ENCODE results near the gene APPL2. TPM values are rescaled to one million over a fixed set of nuclear protein-coding genes. Genes with fewer than 3 reads are reported as not detected.

APPL2 gene
- total RNA-seq, 4 donors from 2014 or later: 48.6 to 97.9 (median 79.5) TPM

DNA sequence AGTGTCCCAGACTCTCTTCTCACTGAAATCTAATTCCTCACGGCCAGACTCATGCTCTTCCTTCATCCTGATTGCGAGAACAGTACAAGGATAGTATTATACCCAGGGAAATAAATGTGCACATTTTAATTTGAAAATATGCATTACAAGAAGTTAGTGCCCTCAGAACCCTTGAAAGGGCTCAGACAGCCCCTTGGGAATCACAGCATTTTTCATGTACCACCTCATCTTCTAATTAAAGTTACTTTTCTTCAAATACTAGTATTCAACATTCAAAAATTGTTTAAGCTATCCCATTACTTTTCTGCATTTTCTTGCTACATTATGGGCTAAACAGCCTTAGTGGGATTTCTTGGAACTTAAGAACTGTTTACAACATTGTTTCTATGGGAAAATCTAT, 1.7 kb upstream of the APPL2 start:
- Histone ChIP-seq H3K36me3 (no peaks in the 10 kb centered on the region), H3K9me3 (no peaks in the 10 kb centered on the region), H3K27ac (no peak overlapping the region), H3K27me3 (no peaks in the 10 kb centered on the region), H3K4me3 (no peak overlapping the region), H3K4me1 (peaks cover 0 to 31% (median 21%) of the 10 kb centered on the region in 4 donors)
- WGBS, 2 donors: 64 to 67% methylated on average over 2 of the region's 2 CpGs
- TF ChIP-seq EP300 (IDR thresholded peaks at IDR 0.05) (no peak), POLR2A (IDR thresholded peaks at IDR 0.05) (no peak), CTCF (IDR thresholded peaks at IDR 0.05) (no peak)
- no peak for DNase-seq (ENCODE audit: low spot score in 2 of 2)

- Histone ChIP-seq H3K4me1 (peaks cover 0 to 55% (median 34%) of the 10 kb centered on the region in 4 donors), H3K27ac (peak overlapping the region; percentile 79 to 98 (median 96)), H3K4me3 (peak overlapping the region; percentile 75 to 94 (median 86)), H3K27me3 (no peaks in the 10 kb centered on the region), H3K36me3 (no peaks in the 10 kb centered on the region), H3K9me3 (no peaks in the 10 kb centered on the region)
- no peak for DNase-seq (ENCODE audit: low spot score in 2 of 2)
- TF ChIP-seq EP300 (IDR thresholded peaks at IDR 0.05): no peak
- no peak for TF ChIP-seq CTCF (IDR thresholded peaks at IDR 0.05)
- no peak for TF ChIP-seq POLR2A (IDR thresholded peaks at IDR 0.05)
- 0 to 1% methylated on average over 9 of the region's 9 CpGs for WGBS, 2 donors
Measured at GRCh38 chr12:105235281-105235731, 668 bp downstream of the APPL2 start.

DNA sequence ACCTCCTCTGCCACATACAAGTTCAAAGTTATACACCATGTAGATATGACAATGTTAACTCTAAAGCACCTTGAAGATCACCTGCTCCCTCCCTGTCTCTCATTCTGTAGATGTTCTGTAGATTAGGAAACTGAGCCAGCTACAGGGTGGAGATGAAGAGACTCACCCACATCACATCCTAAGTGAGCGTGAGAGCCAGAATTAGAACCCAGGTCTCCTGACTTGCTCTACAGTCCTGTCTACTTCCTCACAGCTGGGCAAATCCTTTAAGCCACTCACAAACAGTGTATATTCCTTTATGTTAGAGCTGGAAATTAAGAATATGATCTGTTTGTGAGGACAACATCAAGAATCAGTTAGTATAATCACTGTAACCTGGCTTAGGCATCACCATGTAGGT, 1.8 kb downstream of the APPL2 start:
- H3K27ac ChIP-seq: peak overlapping the region in 3 of 4 donors; percentile 95 to 98 (median 97)
- no peaks in the 10 kb centered on the region for H3K27me3 ChIP-seq
- no peaks in the 10 kb centered on the region for H3K9me3 ChIP-seq
- no peak for DNase-seq (ENCODE audit: low spot score in 2 of 2)
- no peak for TF ChIP-seq EP300 (IDR thresholded peaks at IDR 0.05)
- no peak for TF ChIP-seq CTCF (IDR thresholded peaks at IDR 0.05)
- no peak for TF ChIP-seq POLR2A (IDR thresholded peaks at IDR 0.05)
- peaks cover 0 to 66% (median 38%) of the 10 kb centered on the region in 4 donors for H3K4me1 ChIP-seq
- H3K36me3 ChIP-seq: no peaks in the 10 kb centered on the region
- peak overlapping the region; percentile 9 to 94 (median 86) for H3K4me3 ChIP-seq
- 56 to 67% methylated on average over 1 of the region's 1 CpG for WGBS, 2 donors

GRCh38 chr12:105233041-105233905, 2.7 kb downstream of the APPL2 start:
- peak overlapping the region in 2 of 4 donors; percentile 95 to 98 for H3K27ac ChIP-seq
- no peaks in the 10 kb centered on the region for H3K36me3 ChIP-seq

More at GRCh38 chr12:105233041-105233905, 2.7 kb downstream of the APPL2 start:
- 36 to 44% methylated on average over 4 of the region's 4 CpGs for WGBS, 2 donors
- Histone ChIP-seq H3K9me3 (no peaks in the 10 kb centered on the region), H3K4me1 (peaks cover 0 to 75% (median 42%) of the 10 kb centered on the region in 4 donors), H3K4me3 (peak overlapping the region in 2 of 4 donors; percentile 93 to 94), H3K27me3 (no peaks in the 10 kb centered on the region)
- TF ChIP-seq EP300 (IDR thresholded peaks at IDR 0.05) (no peak), POLR2A (IDR thresholded peaks at IDR 0.05) (no peak), CTCF (IDR thresholded peaks at IDR 0.05) (no peak)
- DNase-seq (ENCODE audit: low spot score in 2 of 2): no peak

Data from tibial nerve (tissue), 4 donors.